Endothelial cell (in vitro differentiated cells): Measurements from ENCODE around the gene BAHD1. TPM values are rescaled to one million over a fixed set of nuclear protein-coding genes. Genes with fewer than 3 reads are reported as not detected.

ENCODE experiments used
- DNase-seq: peaks from one replicate; pipeline ENCODE4 v3.0.0; 2021; ENCODE audit warnings: low spot score
- H3K27ac Mint-ChIP-seq: one replicate; pipeline ENCODE4 v1.8.0; 2021; ENCODE audit warnings: mixed read lengths, inconsistent platforms; ENCODE audit not compliant: unreplicated experiment
- H3K27me3 Mint-ChIP-seq: one replicate; pipeline ENCODE4 v1.8.0; 2021; ENCODE audit warnings: mild to moderate bottlenecking, moderate library complexity, mixed read lengths, inconsistent platforms; ENCODE audit not compliant: unreplicated experiment
- H3K36me3 Mint-ChIP-seq: one replicate; pipeline ENCODE4 v1.8.0; 2021; ENCODE audit warnings: mild to moderate bottlenecking, low read depth, mixed read lengths, inconsistent platforms; ENCODE audit not compliant: unreplicated experiment
- H3K4me1 Mint-ChIP-seq: one replicate; pipeline ENCODE4 v1.8.0; 2021; ENCODE audit warnings: mild to moderate bottlenecking, mixed read lengths, inconsistent platforms; ENCODE audit not compliant: unreplicated experiment
- H3K4me3 Mint-ChIP-seq: one replicate; pipeline ENCODE4 v1.8.0; 2021; ENCODE audit warnings: mild to moderate bottlenecking, mixed read lengths, inconsistent platforms; ENCODE audit not compliant: unreplicated experiment
- H3K9me3 Mint-ChIP-seq: one replicate; pipeline ENCODE4 v1.8.0; 2021; ENCODE audit warnings: mixed read lengths, inconsistent platforms; ENCODE audit not compliant: unreplicated experiment
- CTCF ChIP-seq: fragments of 200-600 bp; sonication (generic); IDR thresholded peaks from one replicate; pipeline ENCODE4 v1.5.0; 2021; ENCODE audit warnings: antibody characterized with exemption; ENCODE audit not compliant: unreplicated experiment
- total RNA-seq: library from RNA; stranded (reverse); fragmentation: NEBNext Ultra II Directional; extraction: Animal tissue kit (Norgen Biotek cat#: 25700); gene quantifications from one replicate; pipeline ENCODE4 v1.2.1, GENCODE V29; 2021; ENCODE audit not compliant: unreplicated experiment

The BAHD1 gene
- total RNA-seq, 1 donor from 2014 or later, result 20.4 TPM

DNA sequence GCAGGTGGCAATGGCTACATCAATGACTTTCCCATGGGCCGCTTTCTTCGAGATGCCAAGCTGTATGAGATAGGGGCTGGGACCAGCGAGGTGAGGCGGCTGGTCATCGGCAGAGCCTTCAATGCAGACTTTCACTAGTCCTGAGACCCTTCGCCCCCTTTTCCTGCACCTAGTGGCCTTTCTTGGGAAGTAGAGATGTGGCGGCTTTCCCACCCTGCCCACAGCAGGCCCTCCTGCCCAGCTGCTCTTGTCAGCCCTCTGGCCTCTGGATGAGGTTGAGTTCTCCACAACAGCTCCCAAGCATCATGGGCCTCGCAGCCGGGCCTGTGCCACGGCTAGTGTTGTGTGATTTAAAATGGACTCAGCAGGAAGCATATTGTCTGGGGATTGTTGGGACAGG is 22.6 kb upstream of the BAHD1 start:
- no peak for DNase-seq
- no peak for TF ChIP-seq CTCF

DNA sequence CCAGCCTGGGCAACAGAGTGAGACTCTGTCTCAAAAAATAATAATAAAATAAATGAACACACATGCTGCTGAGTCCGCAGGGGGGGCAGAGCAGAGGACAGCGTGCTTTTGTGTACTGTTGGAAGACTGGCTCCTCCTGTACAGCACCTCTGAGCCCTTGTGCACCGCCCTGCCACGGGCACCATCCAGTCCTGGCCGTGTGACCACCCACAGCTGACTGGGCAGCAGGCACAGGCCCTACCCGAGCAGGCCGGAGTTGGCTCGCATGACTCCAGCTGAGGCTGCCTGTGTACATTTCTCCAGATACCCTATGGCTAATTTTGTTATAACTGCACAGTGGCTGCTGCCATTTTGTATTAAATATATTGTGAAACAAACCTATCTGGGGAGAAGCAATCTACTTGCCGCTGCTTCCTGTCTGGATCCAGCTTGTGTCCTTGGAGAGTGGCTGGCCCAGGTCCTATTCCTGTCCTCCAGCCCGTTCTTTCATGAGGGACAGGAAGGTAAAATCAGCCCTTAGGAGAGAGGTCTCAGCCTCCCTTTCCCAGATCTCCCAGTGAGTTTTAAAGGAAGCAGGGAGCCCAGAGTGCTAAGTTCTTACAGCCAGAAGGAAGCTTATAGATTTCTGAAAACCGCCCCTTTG is 20.6 kb upstream of the BAHD1 start:
- TF ChIP-seq CTCF, result no peak
- Mint-ChIP-seq H3K9me3 (no peaks in the 10 kb centered on the region), H3K36me3 (peaks cover 8% of the 10 kb centered on the region), H3K27ac (no peak overlapping the region), H3K4me1 (peaks cover 6% of the 10 kb centered on the region), H3K4me3 (no peak overlapping the region), H3K27me3 (peaks cover 5% of the 10 kb centered on the region)
- no peak for DNase-seq

More for the DNA sequence above, 22.6 kb upstream of the BAHD1 start:
- Mint-ChIP-seq H3K27ac (no peak overlapping the region), H3K36me3 (peaks cover 17% of the 10 kb centered on the region), H3K9me3 (no peaks in the 10 kb centered on the region), H3K27me3 (peaks cover 7% of the 10 kb centered on the region), H3K4me1 (no peaks in the 10 kb centered on the region), H3K4me3 (no peak overlapping the region)

- no peaks in the 10 kb centered on the region for H3K9me3 Mint-ChIP-seq
- H3K4me1 Mint-ChIP-seq, result peaks cover 6% of the 10 kb centered on the region
- peaks cover 3% of the 10 kb centered on the region for H3K36me3 Mint-ChIP-seq
- H3K4me3 Mint-ChIP-seq, result no peak overlapping the region
- peaks cover 5% of the 10 kb centered on the region for H3K27me3 Mint-ChIP-seq
- H3K27ac Mint-ChIP-seq, result no peak overlapping the region
- DNase-seq, result no peak
- no peak for TF ChIP-seq CTCF
Observed at GRCh38 chr15:40420793-40421192, 20.0 kb upstream of the BAHD1 start.

DNA sequence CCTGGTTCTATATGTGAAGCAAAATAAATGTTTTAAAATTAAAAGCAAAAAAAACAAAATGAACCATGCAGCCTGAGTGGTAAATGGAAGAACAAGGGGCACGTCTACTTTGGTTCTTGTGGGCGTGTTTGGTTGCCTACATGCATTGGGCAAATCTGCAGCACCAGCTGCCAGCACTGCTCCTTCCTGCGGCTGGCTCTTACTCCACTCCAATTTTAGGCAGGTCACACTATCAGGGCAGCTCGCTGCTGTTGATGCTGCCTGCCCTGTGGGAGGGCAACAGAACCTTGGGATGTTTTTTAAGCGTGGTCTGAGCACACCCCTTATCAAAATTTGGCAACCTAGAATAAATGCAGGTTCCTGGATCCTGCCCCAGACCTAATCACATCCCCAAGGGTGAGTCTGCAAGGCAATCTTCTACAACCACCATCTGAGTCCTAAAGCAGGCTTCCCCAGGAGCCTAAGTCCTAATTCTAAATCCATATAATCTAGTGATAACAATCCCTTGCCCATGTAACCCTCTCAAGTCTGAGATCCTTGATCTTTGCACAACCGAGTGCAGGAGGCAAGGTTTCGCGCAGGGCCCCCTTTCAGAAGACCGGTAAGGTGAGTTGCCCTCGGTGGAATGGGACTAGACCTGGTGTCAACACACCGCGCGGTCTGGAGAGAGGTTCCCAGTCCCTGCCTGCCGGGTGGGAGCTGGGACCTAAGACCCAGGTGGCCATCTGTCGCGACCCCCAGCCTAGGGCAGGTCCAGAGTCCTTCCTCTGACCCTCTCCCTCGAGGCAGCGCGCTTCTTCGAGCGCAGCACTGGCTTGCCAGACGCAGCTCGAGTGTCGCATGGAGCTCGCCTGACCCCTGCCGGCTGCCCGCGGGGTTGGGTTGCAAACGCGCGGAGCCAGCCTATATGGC is 19.3 kb upstream of the BAHD1 start:
- Mint-ChIP-seq H3K4me1 (peaks cover 6% of the 10 kb centered on the region), H3K27ac (no peak overlapping the region), H3K27me3 (peaks cover 5% of the 10 kb centered on the region), H3K9me3 (no peaks in the 10 kb centered on the region), H3K36me3 (peaks cover 3% of the 10 kb centered on the region), H3K4me3 (no peak overlapping the region)
- DNase-seq, result peak; percentile 87
- TF ChIP-seq CTCF, result peak; percentile 77
